Progenitor cell of endocrine pancreas (in vitro differentiated cells): ENCODE results near the gene ZNF771. TPM values are rescaled to one million over a fixed set of nuclear protein-coding genes. Genes with fewer than 3 reads are reported as not detected.
A peak's percentile ranks its signal among the peaks of the same experiment; 100 is the strongest.

Experiments used
- DNase-seq: peaks from one replicate; pipeline ENCODE4 v3.0.0; 2021; ENCODE audit warnings: low spot score; ENCODE audit not compliant: unreplicated experiment
- H3K27ac Mint-ChIP-seq: 2 replicates; pipeline ENCODE4 v1.8.0; 2021; ENCODE audit warnings: mild to moderate bottlenecking, moderate library complexity, mixed read lengths
- H3K27me3 Mint-ChIP-seq: 2 replicates; pipeline ENCODE4 v1.8.0; 2021; ENCODE audit warnings: mixed read lengths
- H3K36me3 Mint-ChIP-seq: 2 replicates; pipeline ENCODE4 v1.8.0; 2022; ENCODE audit warnings: mixed read lengths; ENCODE audit not compliant: insufficient read depth
- H3K4me1 Mint-ChIP-seq: 2 replicates; pipeline ENCODE4 v1.8.0; 2021; ENCODE audit warnings: low read depth, mixed read lengths
- H3K4me3 Mint-ChIP-seq: 2 replicates; pipeline ENCODE4 v1.8.0; 2021; ENCODE audit warnings: low read depth, mild to moderate bottlenecking, moderate library complexity, mixed read lengths
- H3K9me3 Mint-ChIP-seq: 2 replicates; pipeline ENCODE4 v1.8.0; 2021; ENCODE audit warnings: low read depth, mixed read lengths
- total RNA-seq: library from RNA; stranded (reverse); gene quantifications from 2 replicates; pipeline ENCODE4 v1.2.1, GENCODE V29; 2021
- TF ChIP-seq, protein P1 (sequence below): fragments of 200-600 bp; sonication (generic); IDR thresholded peaks from one replicate; pipeline ENCODE4 v1.5.0; 2021; ENCODE audit warnings: antibody characterized with exemption, mild to moderate bottlenecking; ENCODE audit not compliant: unreplicated experiment

Gene ZNF771
- total RNA-seq, 1 donor from 2014 or later = 13.7 TPM

GRCh38 chr16:30371248-30371816 lies 36.1 kb upstream of the ZNF771 start:
- Mint-ChIP-seq H3K27me3 (no peaks in the 10 kb centered on the region), H3K27ac (peak overlapping the region; percentile 99), H3K4me3 (peak overlapping the region; percentile 76), H3K9me3 (no peaks in the 10 kb centered on the region), H3K36me3 (no peaks in the 10 kb centered on the region), H3K4me1 (peaks cover 37% of the 10 kb centered on the region)
- no peak for DNase-seq
- TF ChIP-seq, protein P1, sequence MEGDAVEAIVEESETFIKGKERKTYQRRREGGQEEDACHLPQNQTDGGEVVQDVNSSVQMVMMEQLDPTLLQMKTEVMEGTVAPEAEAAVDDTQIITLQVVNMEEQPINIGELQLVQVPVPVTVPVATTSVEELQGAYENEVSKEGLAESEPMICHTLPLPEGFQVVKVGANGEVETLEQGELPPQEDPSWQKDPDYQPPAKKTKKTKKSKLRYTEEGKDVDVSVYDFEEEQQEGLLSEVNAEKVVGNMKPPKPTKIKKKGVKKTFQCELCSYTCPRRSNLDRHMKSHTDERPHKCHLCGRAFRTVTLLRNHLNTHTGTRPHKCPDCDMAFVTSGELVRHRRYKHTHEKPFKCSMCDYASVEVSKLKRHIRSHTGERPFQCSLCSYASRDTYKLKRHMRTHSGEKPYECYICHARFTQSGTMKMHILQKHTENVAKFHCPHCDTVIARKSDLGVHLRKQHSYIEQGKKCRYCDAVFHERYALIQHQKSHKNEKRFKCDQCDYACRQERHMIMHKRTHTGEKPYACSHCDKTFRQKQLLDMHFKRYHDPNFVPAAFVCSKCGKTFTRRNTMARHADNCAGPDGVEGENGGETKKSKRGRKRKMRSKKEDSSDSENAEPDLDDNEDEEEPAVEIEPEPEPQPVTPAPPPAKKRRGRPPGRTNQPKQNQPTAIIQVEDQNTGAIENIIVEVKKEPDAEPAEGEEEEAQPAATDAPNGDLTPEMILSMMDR = peak; percentile 24

DNA sequence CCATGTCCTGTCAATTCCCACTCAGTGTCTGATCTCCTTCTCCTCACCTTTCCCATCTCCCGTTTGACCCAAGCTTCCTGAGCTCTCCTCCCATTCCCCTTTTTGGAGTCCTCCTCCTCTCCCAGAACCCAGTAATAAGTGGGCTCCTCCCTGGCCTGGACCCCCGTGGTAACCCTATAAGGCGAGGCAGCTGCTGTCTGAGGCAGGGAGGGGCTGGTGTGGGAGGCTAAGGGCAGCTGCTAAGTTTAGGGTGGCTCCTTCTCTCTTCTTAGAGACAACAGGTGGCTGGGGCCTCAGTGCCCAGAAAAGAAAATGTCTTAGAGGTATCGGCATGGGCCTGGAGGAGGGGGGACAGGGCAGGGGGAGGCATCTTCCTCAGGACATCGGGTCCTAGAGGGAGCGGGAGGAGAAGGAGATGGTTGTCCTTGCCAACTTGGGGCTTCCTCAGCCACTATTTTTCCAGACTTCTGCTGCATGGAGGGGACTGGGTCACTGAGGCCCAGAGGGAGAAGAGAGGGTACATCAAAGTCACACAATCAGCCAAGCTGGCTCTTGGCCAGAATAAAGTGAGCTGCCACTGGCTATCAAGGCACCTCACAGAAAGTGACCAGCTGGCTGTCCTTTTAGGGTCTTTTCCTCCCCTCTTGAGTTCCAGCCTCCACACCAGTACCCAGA lies 35.2 kb upstream of the ZNF771 start:
- H3K4me1 Mint-ChIP-seq = peaks cover 34% of the 10 kb centered on the region
- no peak for DNase-seq
- H3K4me3 Mint-ChIP-seq = peak overlapping the region; percentile 76
- peak overlapping the region; percentile 99 for H3K27ac Mint-ChIP-seq
- H3K27me3 Mint-ChIP-seq = no peaks in the 10 kb centered on the region
- no peaks in the 10 kb centered on the region for H3K36me3 Mint-ChIP-seq
- no peaks in the 10 kb centered on the region for H3K9me3 Mint-ChIP-seq
- TF ChIP-seq, protein P1 = no peak

DNA sequence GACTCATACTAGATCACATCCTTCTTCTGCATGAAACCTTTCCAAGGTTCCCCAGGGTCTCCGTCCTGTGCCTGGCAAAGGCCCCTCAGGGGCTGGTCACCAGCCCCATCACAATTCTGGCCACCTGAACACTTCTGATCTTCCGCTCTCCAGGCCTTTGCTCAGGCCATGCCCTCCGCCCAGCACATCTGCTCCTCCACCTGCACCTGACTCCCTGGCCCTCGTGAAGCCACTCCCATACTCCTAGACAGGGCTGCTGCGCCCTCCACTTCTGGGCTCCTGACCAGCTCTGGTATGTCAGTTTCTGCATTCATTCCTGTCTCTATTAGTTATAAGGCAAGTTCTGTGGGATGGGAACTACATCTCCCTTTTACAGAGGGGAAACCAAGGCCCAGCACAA lies 34.7 kb upstream of the ZNF771 start:
- Mint-ChIP-seq H3K36me3 (no peaks in the 10 kb centered on the region), H3K27ac (peak overlapping the region; percentile 76), H3K4me3 (peak overlapping the region; percentile 23), H3K27me3 (no peaks in the 10 kb centered on the region), H3K4me1 (peaks cover 31% of the 10 kb centered on the region), H3K9me3 (no peaks in the 10 kb centered on the region)
- TF ChIP-seq, protein P1 = no peak
- no peak for DNase-seq

DNA sequence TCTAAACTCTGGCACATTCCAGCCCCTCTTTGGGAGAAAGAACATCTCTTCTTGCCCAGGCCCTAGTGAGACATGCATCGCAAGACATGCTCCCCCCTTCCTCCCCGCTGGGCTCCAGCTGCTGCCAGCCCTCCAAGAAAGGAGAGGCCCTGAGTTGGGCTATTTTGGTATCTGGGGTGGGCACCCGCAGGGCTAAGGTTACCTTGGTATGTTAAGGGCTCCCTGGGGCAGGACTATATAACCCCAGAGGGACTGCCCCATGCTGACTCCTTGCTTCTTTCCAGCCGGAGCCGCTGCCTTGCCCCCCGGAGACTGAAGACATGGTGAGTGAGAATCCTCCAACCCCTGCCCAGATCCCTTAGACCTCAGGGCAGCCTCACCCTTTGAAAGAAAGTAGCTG lies 32.9 kb upstream of the ZNF771 start, which contains the start of gene MYL11:
MYL11 (plus strand) TSS at position 265 of the 400 bp plus-strand sequence; CDS start at position 321, 56 bp downstream.
- H3K36me3 Mint-ChIP-seq = no peaks in the 10 kb centered on the region
- H3K4me1 Mint-ChIP-seq = peaks cover 17% of the 10 kb centered on the region
- H3K9me3 Mint-ChIP-seq = no peaks in the 10 kb centered on the region
- H3K4me3 Mint-ChIP-seq = no peak within 1 kb of the TSS
- TF ChIP-seq, protein P1 = no peak
- peak within 1 kb of the TSS; percentile 52 for H3K27ac Mint-ChIP-seq
- H3K27me3 Mint-ChIP-seq = no peaks in the 10 kb centered on the region
- no peak for DNase-seq

DNA sequence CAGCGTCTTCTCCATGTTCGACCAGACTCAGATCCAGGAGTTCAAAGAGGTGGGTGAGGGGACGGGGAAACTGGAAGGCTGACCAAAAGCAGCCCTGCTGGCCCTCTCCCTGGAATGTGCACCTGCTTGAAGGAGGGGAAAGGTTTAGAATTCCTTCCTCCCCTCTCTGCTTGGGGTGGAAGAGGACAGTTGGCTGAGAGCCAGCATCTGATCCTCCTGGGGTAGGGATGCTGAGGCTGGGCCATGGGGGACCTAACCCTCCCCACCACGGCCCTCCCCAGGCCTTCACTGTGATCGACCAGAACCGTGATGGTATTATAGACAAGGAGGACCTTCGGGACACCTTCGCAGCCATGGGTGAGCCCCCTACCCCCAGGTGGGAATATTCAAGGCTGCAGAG lies 31.5 kb upstream of the ZNF771 start:
- Mint-ChIP-seq H3K27ac (peak overlapping the region; percentile 52), H3K36me3 (peaks cover 2% of the 10 kb centered on the region), H3K9me3 (no peaks in the 10 kb centered on the region), H3K4me1 (peaks cover 21% of the 10 kb centered on the region), H3K27me3 (no peaks in the 10 kb centered on the region), H3K4me3 (no peak overlapping the region)
- DNase-seq = no peak
- TF ChIP-seq, protein P1 = no peak
